ENCODE data around the gene TTC1.
A peak's percentile ranks its signal among the peaks of the same experiment; 100 is the strongest.
"Not testable (repeated sequence)": the region's sequence is repeated elsewhere in the genome, so short reads cannot be mapped to it uniquely, and the experiment has no call there.

The TTC1 gene

DNA sequence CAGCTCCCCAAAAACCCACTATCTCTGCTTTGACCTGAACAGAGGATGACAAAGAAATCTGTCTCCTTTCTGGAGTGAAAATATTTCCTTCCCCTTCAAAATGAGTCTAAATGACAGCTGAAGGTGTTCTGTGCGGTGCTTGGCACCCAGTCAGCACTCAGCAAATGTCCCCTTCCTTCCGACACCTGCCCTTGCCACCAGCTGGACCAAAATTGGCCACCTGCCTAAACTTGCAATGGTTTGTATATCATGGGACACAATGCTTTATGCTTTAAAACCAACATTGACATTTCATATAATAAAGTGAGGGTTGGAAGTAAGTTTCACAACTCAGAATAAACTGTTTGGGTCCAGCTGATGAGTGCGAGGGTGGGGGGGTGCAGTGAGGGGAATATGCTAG lies 7.5 kb upstream of the TTC1 start:
- no peak for DNase-seq

DNA sequence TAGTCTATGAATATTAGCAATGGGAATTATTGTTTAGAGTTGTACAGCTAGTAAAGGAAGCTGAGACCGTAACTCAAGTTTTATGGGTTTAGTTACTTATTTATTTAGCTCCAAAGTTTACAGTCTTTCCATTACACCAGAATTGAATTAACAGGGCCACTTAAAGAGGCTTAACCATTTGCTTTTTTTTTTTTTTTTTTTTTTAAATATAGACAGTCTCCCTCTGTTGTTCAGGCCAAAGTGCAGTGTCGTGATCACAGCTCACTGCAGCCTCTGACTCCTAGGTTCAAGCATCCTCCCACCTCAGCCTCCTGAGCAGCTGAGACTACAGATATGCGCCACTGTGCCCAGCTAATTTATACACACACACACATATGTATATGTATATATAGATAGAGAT lies 1.4 kb upstream of the TTC1 start:
- DNase-seq: no peak

DNA sequence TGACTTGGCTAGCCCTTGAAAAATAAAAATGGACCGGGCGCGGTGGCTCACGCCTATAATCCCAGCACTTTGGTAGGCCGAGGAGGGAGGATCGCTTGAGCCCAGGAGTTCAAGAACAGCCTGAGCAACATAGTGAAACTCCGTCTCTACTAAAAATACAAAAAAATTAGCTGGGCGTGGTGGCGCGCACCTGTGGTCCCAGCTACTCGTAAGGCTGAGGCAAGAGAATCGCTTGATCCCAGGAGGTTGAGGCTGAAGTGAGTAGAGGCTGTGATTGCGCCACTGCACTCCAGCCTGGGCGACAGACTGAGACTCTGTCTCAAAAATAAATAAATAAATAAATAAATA lies 436 bp upstream of the TTC1 start:
- not testable (repeated sequence) for DNase-seq

DNA sequence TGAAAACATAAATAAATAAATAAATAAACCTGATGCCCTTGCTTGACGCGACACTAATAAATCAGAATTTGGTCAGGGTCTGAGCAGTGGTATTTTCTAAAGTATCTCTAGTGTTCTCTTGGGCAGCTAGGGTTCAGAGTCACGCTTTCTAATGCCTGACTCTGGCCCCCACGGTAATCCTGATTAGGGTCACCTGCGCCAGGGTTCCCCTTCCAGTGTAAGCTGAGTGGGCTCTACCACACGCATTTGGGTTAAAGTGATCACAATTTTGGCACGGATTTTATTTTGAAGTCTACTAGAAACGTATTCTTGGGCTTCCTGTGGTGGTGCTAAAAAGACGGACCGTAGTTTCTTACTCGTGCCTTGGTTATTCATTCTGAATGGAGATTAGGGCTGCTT lies 651 bp downstream of the TTC1 start:
- DNase-seq: no peak

DNA sequence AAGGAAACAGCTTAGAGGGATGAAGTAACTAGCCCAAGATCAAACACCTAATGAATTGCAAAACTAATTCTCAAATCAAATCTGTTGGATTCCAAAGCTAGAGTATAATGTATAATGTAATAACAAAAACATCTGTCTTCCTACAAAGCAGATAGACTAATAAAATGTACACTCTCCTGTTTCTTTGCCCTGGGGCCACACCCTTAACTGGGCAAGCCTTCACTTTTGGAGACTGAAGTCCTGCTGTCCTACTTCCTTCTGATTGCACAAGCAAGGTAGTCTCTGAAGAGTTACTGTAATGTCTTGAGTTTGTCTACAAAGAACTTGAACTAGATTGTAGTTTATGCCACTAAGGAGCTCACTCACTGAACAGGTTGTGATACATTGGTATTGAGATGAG lies 2.5 kb downstream of the TTC1 start:
- DNase-seq: no peak

- not testable (repeated sequence) for DNase-seq
These were observed 5.3 kb downstream of the TTC1 start for GRCh38 chr5:160014197-160014596.

DNA sequence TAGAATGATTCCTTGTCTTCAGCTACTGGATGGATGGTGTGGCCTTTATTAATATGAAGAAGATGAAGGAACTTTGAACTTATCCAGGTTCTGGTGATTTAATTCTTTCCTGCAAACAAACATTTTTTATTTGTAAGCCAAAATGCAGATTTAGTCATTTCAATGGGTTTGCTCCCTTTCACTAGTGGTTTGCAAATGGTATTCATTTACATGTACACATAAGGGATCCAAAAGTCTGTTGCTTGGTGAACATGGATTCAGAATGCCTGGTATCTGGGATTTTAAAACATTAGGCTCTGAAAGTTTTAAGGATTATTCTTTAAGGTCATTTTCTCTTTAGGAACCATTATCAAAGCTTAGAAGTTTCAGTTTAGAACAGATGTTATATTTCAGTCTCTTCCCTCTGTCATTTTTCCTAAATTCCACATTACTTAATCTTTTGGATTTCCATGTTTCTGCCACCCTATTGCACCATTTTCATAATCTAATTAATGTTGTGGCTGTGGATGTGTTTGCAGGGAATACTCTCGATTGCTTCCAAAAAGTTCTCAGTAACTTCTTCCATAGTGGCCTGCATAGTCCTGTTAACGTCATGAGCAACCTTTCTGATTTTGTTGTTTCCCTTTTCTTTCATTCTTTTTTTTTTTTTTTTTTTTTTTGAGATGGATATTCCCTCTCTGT lies 10.1 kb downstream of the TTC1 start:
- no peak for DNase-seq

DNA sequence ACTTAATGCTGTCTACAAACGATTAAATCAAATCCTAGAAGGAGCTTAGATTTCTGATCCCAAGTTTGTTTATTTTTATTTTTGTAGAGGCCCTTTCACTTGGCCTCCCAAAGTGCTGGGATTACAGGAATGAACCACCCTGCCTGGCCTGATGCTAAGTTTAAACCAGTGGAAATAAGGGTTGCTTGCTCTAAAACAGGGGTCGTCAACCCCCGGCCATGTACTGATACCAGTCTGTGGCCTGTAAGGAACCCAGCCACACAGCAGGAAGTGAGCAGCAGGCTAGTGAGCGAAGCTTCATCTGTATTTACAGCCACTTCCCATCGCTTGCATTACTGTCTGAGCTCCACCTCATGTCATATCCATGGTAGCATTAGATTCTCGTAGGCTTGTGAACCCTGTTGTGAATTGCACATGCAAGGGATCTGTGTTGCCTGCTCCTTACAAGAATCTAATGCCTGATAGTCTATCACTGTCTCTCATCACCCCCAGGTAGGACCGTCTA lies 11.4 kb downstream of the TTC1 start:
- DNase-seq: no peak

GRCh38 chr5:160020964-160021363 lies 12.0 kb downstream of the TTC1 start:
- no peak for DNase-seq

DNA sequence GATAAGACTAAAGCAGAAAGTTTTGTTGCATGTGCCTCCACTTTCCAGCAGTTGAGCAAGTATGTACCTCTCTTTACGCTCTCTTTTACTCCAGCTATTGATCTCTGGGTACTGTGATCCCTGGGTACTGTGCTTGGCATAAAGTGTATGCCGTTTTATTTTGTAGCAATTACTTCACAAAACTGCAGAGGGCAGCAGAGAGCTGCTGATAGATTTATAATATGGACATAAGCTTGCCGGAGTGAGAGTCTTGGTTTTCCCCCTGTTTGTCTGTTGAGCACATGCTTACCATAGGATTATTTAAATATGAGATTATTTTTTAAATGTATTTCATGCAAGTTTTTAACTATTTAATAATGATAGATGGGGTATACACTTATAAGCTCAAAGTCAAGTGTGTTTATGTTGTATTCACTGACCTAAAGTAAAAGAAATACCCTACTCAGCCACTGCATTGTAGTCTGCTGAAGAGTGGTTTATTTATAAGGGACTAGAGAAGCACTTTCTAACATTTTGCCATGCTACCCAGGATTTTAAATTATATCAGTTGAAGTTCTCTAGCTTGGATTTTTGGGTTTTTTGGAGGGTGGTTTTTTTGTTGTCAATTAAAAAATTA lies 13.0 kb downstream of the TTC1 start:
- DNase-seq: peak; percentile 36 to 74

- no peak for DNase-seq
These were observed 14.3 kb downstream of the TTC1 start for GRCh38 chr5:160023007-160023907.

DNA sequence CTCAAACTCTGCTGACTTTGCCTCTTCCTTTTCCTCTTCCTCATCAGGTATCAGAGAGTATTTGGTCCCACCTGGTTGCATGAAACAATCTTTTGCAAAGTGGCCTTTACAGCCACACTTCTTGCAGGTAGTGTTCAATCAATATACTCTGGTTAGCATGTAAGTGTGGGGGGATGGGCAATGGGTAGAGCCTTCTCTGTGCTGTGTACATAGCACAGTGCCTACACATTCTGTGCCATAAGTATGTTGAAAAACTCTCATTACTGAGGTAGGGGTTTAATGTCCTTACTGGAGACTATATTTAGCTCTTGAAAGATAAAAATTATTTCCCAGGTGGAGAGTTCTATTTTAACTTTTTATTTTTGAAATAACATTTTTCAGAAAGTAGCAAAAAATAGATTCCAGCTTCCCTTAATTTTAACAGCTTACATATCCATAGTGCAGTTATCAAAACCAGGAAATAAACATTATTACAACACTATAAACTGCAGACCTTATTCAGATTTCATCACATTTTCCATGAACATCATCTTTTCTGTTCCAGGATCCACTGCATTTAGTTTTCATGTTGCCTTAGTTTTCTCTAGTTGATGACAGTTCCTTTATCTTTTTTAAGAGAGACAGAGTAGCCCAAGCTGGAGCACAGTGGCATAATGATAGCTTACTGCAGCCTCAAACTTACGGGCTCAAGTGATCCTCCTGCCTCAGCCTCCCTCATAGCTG lies 15.1 kb downstream of the TTC1 start:
- no peak for DNase-seq

DNA sequence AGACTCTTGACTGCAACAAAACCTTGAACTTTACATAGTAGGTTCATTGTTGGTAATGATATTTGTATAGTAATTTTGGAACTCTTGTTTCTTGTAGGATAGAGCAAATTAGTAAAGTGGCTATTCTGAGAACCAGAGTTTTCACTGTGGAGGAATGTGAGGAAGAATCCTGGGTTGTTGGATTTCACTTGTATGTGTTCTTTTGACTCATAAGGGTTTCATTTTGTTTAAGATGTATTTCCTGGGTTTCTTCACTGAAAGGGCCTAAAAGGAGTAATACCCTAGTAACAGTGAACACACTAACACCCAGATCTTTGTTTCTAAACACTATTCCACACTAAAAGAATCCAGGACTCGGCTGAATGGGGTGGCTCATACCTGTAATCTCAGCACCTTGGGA lies 20.1 kb downstream of the TTC1 start:
- DNase-seq: no peak

DNA sequence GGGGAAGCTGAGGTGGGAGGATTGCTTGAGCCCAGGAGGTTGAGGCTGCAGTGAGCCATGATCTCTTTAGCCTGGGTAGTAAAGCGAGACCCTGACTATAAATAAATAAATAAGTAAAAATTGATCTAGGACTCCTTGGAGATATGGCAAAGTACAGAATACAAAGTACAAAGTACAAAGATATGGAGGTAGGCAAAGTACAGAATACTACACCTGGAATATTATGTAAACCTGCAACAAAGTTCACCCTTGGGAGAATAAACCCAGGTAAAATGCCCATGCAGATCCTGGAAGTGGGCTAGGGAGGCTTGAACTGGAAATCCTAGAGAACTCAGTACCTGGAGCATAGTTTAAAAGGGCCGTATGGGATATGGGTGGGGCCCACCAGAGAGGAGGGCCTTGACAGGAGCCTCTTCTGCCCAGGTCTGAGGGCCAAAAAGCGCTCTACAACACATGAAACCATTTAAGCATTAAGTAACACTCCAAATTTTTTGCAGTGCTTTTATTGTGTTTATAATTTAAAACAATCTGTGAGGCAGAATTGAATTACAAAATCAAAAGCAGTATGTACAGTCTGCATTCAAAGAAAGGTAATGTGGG lies 20.7 kb downstream of the TTC1 start:
- no peak for DNase-seq

GRCh38 chr5:160030631-160031377 lies 21.9 kb downstream of the TTC1 start:
- DNase-seq: no peak

- no peak for DNase-seq
These were observed 24.8 kb downstream of the TTC1 start for GRCh38 chr5:160033546-160034252.

DNA sequence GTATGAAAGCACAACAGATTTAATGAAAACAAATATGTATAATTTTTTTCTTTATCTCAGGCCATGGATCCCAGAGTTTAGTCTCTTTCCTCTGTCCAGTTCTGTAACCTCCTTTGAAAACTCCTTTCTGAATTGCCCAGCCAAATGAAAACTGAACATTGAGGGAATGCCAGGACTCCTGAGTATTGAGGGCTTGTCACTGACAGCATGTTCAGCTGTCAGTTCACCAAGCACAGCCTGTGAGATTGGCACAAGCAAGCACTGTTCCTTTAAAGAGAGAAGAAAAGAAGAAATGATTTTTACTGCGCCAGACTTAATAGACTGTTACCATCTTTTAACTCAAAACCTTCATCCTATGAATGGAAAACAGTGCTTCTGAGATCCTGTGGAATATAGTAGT lies 27.3 kb downstream of the TTC1 start:
- no peak for DNase-seq

- DNase-seq: no peak
These were observed 27.9 kb downstream of the TTC1 start for GRCh38 chr5:160036884-160037283.

DNA sequence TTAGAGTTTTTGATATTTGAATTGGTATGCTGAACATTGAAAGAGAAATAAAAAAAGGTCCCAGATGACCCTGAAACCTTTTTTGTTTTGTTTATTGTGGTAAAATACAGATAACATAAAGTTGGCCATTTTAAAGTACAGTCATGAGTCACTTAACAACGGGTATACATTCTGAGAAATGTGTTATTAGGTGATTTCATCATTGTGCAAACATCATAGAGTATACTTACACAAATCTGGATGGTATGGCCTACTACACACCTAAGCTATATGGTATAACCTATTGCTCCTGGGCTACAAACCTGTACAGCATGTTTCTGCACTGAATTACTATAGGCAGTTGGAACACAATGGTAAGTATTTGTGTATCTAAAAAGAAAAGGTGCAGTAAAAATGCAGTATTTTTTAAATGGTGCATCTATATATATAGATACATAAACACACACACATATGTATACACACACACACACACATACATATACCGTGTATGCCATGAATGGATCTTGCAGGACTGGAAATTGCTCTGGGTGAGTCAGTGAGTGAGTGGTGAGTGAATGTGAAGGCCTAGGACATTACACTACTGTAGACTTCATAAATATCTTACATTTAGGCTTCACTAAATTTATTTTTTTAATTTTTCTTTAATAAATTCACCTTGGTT lies 31.0 kb downstream of the TTC1 start:
- DNase-seq: no peak

- no peak for DNase-seq
These were observed 31.5 kb downstream of the TTC1 start for GRCh38 chr5:160040471-160040835.

- no peak for DNase-seq
These were observed 33.7 kb downstream of the TTC1 start for GRCh38 chr5:160042671-160043070.
